Left lung (tissue), 10 donors: ENCODE data around the gene ZNF254. TPM values are rescaled to one million over a fixed set of nuclear protein-coding genes. Genes with fewer than 3 reads are reported as not detected.
"Not testable (repeated sequence)": the region's sequence is repeated elsewhere in the genome, so short reads cannot be mapped to it uniquely, and the experiment has no call there.

ENCODE experiments used
- ATAC-seq: fragments of 200-7000 bp; cut with Tn5 transposase; one replicate; pipeline ENCODE4 v1.9.1; 2020; ENCODE audit warnings: moderate library complexity
- DNase-seq, 4 donors: peaks; one replicate each; pipeline ENCODE4 v3.0.0-alpha.2; 2013 to 2020
- H3K27ac ChIP-seq, 2 donors: fragments of 200-600 bp; sonication (generic) in 1 of 2; one replicate each; pipeline versions ENCODE4 v1.5.0 to v1.8.0; 2020 to 2021
- H3K27me3 ChIP-seq, 2 donors: fragments of 200-600 bp; sonication (generic) in 1 of 2; one replicate each; pipeline versions ENCODE4 v1.5.0 to v1.8.0; 2020 to 2021
- H3K36me3 ChIP-seq, 2 donors: fragments of 200-600 bp; sonication (generic) in 1 of 2; one replicate each; pipeline versions ENCODE4 v1.5.0 to v1.8.0; 2020 to 2021
- H3K4me1 ChIP-seq, 2 donors: fragments of 200-600 bp; one replicate each; pipeline ENCODE4 v1.8.0; 2021
- H3K4me3 ChIP-seq, 2 donors: fragments of 200-600 bp; sonication (generic) in 1 of 2; one replicate each; pipeline versions ENCODE4 v1.5.0 to v1.8.0; 2020 to 2021; ENCODE audit warnings: mild to moderate bottlenecking in 1 of 2
- H3K9me3 ChIP-seq, 2 donors: fragments of 200-600 bp; sonication (generic) in 1 of 2; one replicate each; pipeline versions ENCODE4 v1.5.0 to v1.8.0; 2020 to 2021
- CTCF ChIP-seq, 2 donors: fragments of 200-600 bp; sonication (generic) in 1 of 2; IDR thresholded peaks; one replicate each; pipeline versions ENCODE4 v1.5.0 to v1.8.0; 2021; ENCODE audit warnings: antibody characterized with exemption in 2 of 2
- intact Hi-C, 2 donors: fragments of 100-400 bp; cut with DNase I; formaldehyde crosslinking; loops; one replicate each; pipeline versions ENCODE4 v1.11.2 to v1.14.2; 2022
- polyA plus RNA-seq, 6 donors: library from polyadenylated mRNA; unstranded; fragments of 120-200 nt; gene quantifications; one replicate each; pipeline ENCODE4 v1.2.1, GENCODE V29; 2013; ENCODE audit not compliant: insufficient read length in 6 of 6
- total RNA-seq, 2 donors: library from RNA; stranded (reverse); fragmentation: NEBNext Ultra II Directional; extraction: Animal tissue kit (Norgen Biotek cat#: 25700); gene quantifications; one replicate each; pipeline ENCODE4 v1.2.1, GENCODE V29; 2021
- donor health status: DM: no; HTN: yes; CAD: no.
- donor health status: DM: no; HTN: no; CAD: no.

ZNF254 gene
- total and polyA plus RNA-seq, 8 donors, result 14.7 to 41.8 (median 38.5) TPM

GRCh38 chr19:24071078-24071477 is 15.9 kb upstream of the ZNF254 start:
- peaks cover 0 to 19% of the 10 kb centered on the region in 2 donors for H3K36me3 ChIP-seq

GRCh38 chr19:24072720-24073119 is 14.3 kb upstream of the ZNF254 start:
- TF ChIP-seq CTCF (IDR thresholded peaks at IDR 0.05), result no peak
- peaks cover 0 to 10% of the 10 kb centered on the region in 2 donors for H3K36me3 ChIP-seq
- DNase-seq (no peak), ATAC-seq (no peak)
- no peak overlapping the region for H3K4me3 ChIP-seq
- no peaks in the 10 kb centered on the region for H3K4me1 ChIP-seq
- no peaks in the 10 kb centered on the region for H3K27me3 ChIP-seq
- H3K9me3 ChIP-seq, result no peaks in the 10 kb centered on the region
- no peak overlapping the region for H3K27ac ChIP-seq
- intact Hi-C loops, result no loop called here

More at GRCh38 chr19:24071078-24071477, 15.9 kb upstream of the ZNF254 start:
- Histone ChIP-seq H3K4me3 (no peak overlapping the region), H3K27ac (no peak overlapping the region), H3K27me3 (no peaks in the 10 kb centered on the region), H3K4me1 (no peaks in the 10 kb centered on the region), H3K9me3 (no peaks in the 10 kb centered on the region)
- ATAC-seq (no peak), DNase-seq (no peak)
- no peak for TF ChIP-seq CTCF (IDR thresholded peaks at IDR 0.05)
- intact Hi-C loops, result no loop called here

- ATAC-seq, result no peak
- DNase-seq, result no peak
These were observed 13.2 kb upstream of the ZNF254 start for GRCh38 chr19:24073807-24074206.

GRCh38 chr19:24074720-24075454 is 12.1 kb upstream of the ZNF254 start:
- ATAC-seq, result no peak
- Histone ChIP-seq H3K27ac (no peak overlapping the region), H3K9me3 (no peaks in the 10 kb centered on the region), H3K36me3 (no peaks in the 10 kb centered on the region), H3K4me1 (no peaks in the 10 kb centered on the region), H3K27me3 (no peaks in the 10 kb centered on the region), H3K4me3 (no peak overlapping the region)
- DNase-seq, result no peak
- no peak for TF ChIP-seq CTCF (IDR thresholded peaks at IDR 0.05)
- intact Hi-C loops, result no loop called here

More at GRCh38 chr19:24073807-24074206, 13.2 kb upstream of the ZNF254 start:
- TF ChIP-seq CTCF (IDR thresholded peaks at IDR 0.05), result no peak
- intact Hi-C loops, result no loop called here
- no peak overlapping the region for H3K27ac ChIP-seq
- H3K27me3 ChIP-seq, result no peaks in the 10 kb centered on the region
- H3K36me3 ChIP-seq, result peaks cover 0 to 2% of the 10 kb centered on the region in 2 donors
- no peaks in the 10 kb centered on the region for H3K9me3 ChIP-seq
- no peaks in the 10 kb centered on the region for H3K4me1 ChIP-seq
- H3K4me3 ChIP-seq, result no peak overlapping the region

GRCh38 chr19:24075530-24075929 is 11.5 kb upstream of the ZNF254 start:
- H3K4me1 ChIP-seq, H3K36me3 ChIP-seq, H3K4me3 ChIP-seq, ATAC-seq, H3K27ac ChIP-seq, intact Hi-C loops, DNase-seq, H3K27me3 ChIP-seq, H3K9me3 ChIP-seq: not testable (repeated sequence)

- Histone ChIP-seq H3K9me3 (no peaks in the 10 kb centered on the region), H3K4me3 (no peak overlapping the region), H3K27ac (no peak overlapping the region), H3K36me3 (no peaks in the 10 kb centered on the region), H3K27me3 (no peaks in the 10 kb centered on the region), H3K4me1 (no peaks in the 10 kb centered on the region)
- intact Hi-C loops, result no loop called here
- DNase-seq (no peak), ATAC-seq (no peak)
- TF ChIP-seq CTCF (IDR thresholded peaks at IDR 0.05), result no peak
These were observed 8.3 kb upstream of the ZNF254 start for GRCh38 chr19:24078680-24079079.
